Measurements from ENCODE around the gene OR5B17. TPM values are rescaled to one million over a fixed set of nuclear protein-coding genes. Genes with fewer than 3 reads are reported as not detected.

Gene OR5B17
- total and polyA plus RNA-seq, 2 donors (not counting 1 experiment from before 2014, with no cell fraction given): not detected

DNA sequence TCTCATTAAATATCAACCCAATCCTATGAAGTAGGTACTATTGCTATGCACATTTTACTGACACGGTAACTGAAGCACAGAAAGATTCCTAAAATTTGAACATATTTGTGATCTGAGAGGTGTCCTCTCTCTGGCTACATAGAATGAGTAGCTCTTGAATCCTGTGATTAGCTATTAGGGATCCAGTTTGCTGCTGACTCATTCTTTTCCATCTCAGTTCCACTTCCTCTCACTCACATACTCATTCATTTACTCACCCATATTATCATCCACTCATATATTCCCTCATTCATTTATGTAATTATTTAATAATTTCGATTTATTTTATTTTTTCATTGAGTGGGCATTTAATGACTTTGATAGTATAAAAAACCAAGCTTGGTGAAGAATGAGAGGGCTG is 42.7 kb downstream of the OR5B17 start:
- no peak overlapping the region for H3K4me2 ChIP-seq (replicated peaks; ENCODE audit: low read depth, low read length, poor library complexity, severe bottlenecking)
- ChIA-PET POLR2A (no interaction called here), CTCF (no interaction called here)
- no peak for ATAC-seq (ENCODE audit: low read depth)
- peaks cover 0 to 4% (median 0%) of the 10 kb centered on the region in 3 donors for H3K9me3 ChIP-seq (ENCODE audit: control extremely low read depth in 1 of 3, control insufficient read depth in 2 of 3, insufficient read depth in 1 of 3, low read length in 2 of 3)
- H3K27me3 ChIP-seq (replicated peaks in 1 of 4; ENCODE audit: control extremely low read depth in 1 of 4, control insufficient read depth in 3 of 4, insufficient read depth in 4 of 4, low read length in 3 of 4): no peaks in the 10 kb centered on the region
- H2AFZ ChIP-seq (ENCODE audit: insufficient read depth, low read depth, low read length, poor library complexity, severe bottlenecking): no peak overlapping the region
- no peak overlapping the region for H3K4me3 Mint-ChIP-seq
- peaks cover 13% of the 10 kb centered on the region for H3K27me3 Mint-ChIP-seq
- no peak overlapping the region for H3K27ac Mint-ChIP-seq
- no peaks in the 10 kb centered on the region for H4K20me1 ChIP-seq (ENCODE audit: control insufficient read depth, insufficient read depth, low read length, poor library complexity, severe bottlenecking)
- no peak for DNase-seq
- H3K4me1 Mint-ChIP-seq: no peaks in the 10 kb centered on the region
- no peak overlapping the region for H3K9ac ChIP-seq (ENCODE audit: low read length)
- no peaks in the 10 kb centered on the region for H3K79me2 ChIP-seq (ENCODE audit: control insufficient read depth, insufficient read depth, low read length)
- TF ChIP-seq, protein P1, sequence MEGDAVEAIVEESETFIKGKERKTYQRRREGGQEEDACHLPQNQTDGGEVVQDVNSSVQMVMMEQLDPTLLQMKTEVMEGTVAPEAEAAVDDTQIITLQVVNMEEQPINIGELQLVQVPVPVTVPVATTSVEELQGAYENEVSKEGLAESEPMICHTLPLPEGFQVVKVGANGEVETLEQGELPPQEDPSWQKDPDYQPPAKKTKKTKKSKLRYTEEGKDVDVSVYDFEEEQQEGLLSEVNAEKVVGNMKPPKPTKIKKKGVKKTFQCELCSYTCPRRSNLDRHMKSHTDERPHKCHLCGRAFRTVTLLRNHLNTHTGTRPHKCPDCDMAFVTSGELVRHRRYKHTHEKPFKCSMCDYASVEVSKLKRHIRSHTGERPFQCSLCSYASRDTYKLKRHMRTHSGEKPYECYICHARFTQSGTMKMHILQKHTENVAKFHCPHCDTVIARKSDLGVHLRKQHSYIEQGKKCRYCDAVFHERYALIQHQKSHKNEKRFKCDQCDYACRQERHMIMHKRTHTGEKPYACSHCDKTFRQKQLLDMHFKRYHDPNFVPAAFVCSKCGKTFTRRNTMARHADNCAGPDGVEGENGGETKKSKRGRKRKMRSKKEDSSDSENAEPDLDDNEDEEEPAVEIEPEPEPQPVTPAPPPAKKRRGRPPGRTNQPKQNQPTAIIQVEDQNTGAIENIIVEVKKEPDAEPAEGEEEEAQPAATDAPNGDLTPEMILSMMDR (IDR thresholded peaks at IDR 0.05): no peak
- no peak for TF ChIP-seq EZH2 (IDR thresholded peaks at IDR 0.05; ENCODE audit: borderline replicate concordance, insufficient read depth, low read depth, low read length, poor library complexity, severe bottlenecking)
- no peaks in the 10 kb centered on the region for H3K36me3 ChIP-seq (replicated peaks in 1 of 2; ENCODE audit: control extremely low read depth in 1 of 2, control insufficient read depth in 1 of 2, extremely low read depth in 1 of 2, insufficient read depth in 2 of 2, low read length in 1 of 2)
- H3K9me3 Mint-ChIP-seq (ENCODE audit: insufficient read depth): no peaks in the 10 kb centered on the region
- intact Hi-C loops (cut with micrococcal nuclease): no loop called here
- no CpG with 5 or more reads among the region's 2 CpGs for WGBS (ENCODE audit: insufficient coverage)
- H3K4me3 ChIP-seq (ENCODE audit: control extremely low read depth in 1 of 5, extremely low read depth in 1 of 5, insufficient read depth in 1 of 5, low read depth in 2 of 5, low read length in 4 of 5): no peak overlapping the region
- H3K4me1 ChIP-seq (ENCODE audit: control insufficient read depth in 2 of 2, insufficient read depth in 2 of 2, low read length in 2 of 2): no peaks in the 10 kb centered on the region
- no peak overlapping the region for H3K27ac ChIP-seq (ENCODE audit: low read length in 2 of 2)

Other genes starting within 250 kb of the OR5B17 start
- not detected in 2 replicates for gene OR9I1, start 233.5 kb downstream of the OR5B17 start, total RNA-seq
- gene OR9I1, start 233.5 kb downstream of the OR5B17 start, polyA plus RNA-seq: not detected in 2 replicates
- gene OR9Q2, start 170.0 kb downstream of the OR5B17 start, total RNA-seq: not detected in 2 replicates
- not detected in 2 replicates for gene OR9Q2, start 170.0 kb downstream of the OR5B17 start, polyA plus RNA-seq
- gene OR1S2, start 154.9 kb downstream of the OR5B17 start, total RNA-seq: not detected in 2 replicates
- gene OR1S2, start 154.9 kb downstream of the OR5B17 start, polyA plus RNA-seq: not detected in 2 replicates
- not detected in 2 replicates for gene OR1S1, start 146.3 kb downstream of the OR5B17 start, total RNA-seq
- gene OR1S1, start 146.3 kb downstream of the OR5B17 start, polyA plus RNA-seq: not detected in 2 replicates
- not detected in 2 replicates for gene OR10Q1, start 130.2 kb downstream of the OR5B17 start, total RNA-seq
- not detected in 2 replicates for gene OR10Q1, start 130.2 kb downstream of the OR5B17 start, polyA plus RNA-seq
- not detected in 2 replicates for gene OR10W1, start 90.8 kb downstream of the OR5B17 start, total RNA-seq
- not detected in 2 replicates for gene OR10W1, start 90.8 kb downstream of the OR5B17 start, polyA plus RNA-seq
- gene OR5B3, start 47.8 kb upstream of the OR5B17 start, total RNA-seq: not detected in 2 replicates
- not detected in 2 replicates for gene OR5B3, start 47.8 kb upstream of the OR5B17 start, polyA plus RNA-seq
- 0.27 TPM in 1 of 2 replicates, not detected in the other for gene OR5B2, start 69.1 kb upstream of the OR5B17 start, total RNA-seq
- gene OR5B2, start 69.1 kb upstream of the OR5B17 start, polyA plus RNA-seq: 0.03 TPM in 1 of 2 replicates, not detected in the other
- not detected in 2 replicates for gene OR5B12, start 83.2 kb upstream of the OR5B17 start, total RNA-seq
- gene OR5B12, start 83.2 kb upstream of the OR5B17 start, polyA plus RNA-seq: not detected in 2 replicates
- gene OR5B21, start 149.0 kb upstream of the OR5B17 start, total RNA-seq: 0.74 and 1.5 TPM in 2 replicates
- 0.10 TPM in 1 of 2 replicates, not detected in the other for gene OR5B21, start 149.0 kb upstream of the OR5B17 start, polyA plus RNA-seq
- gene LPXN, start 216.8 kb upstream of the OR5B17 start, total RNA-seq: 209 and 213 TPM in 2 replicates
- 44.5 and 59.2 TPM in 2 replicates for gene LPXN, start 216.8 kb upstream of the OR5B17 start, polyA plus RNA-seq
- gene ZFP91, start 220.0 kb upstream of the OR5B17 start, total RNA-seq: 50.3 and 51.2 TPM in 2 replicates
- gene ZFP91, start 220.0 kb upstream of the OR5B17 start, polyA plus RNA-seq: 14.4 and 30.2 TPM in 2 replicates